Memory B cell (primary cell): ENCODE measurements around the gene WDR26.
"Not testable (repeated sequence)": the region's sequence is repeated elsewhere in the genome, so short reads cannot be mapped to it uniquely, and the experiment has no call there.

Experiments
- ATAC-seq: fragments of 150-1000 bp; cut with Tn5 transposase; 2 replicates; pipeline ENCODE4 v1.10.0; 2021; ENCODE audit warnings: low read depth, mild to moderate bottlenecking, moderate library complexity
- DNase-seq, 2 donors: peaks; one replicate each; pipeline ENCODE4 v3.0.0; 2022; ENCODE audit warnings: low spot score in 2 of 2
- H3K27ac Mint-ChIP-seq: one replicate; pipeline ENCODE4 v1.8.0; 2022; ENCODE audit warnings: mild to moderate bottlenecking, moderate library complexity, mixed read lengths
- H3K27me3 Mint-ChIP-seq: one replicate; pipeline ENCODE4 v1.8.0; 2022; ENCODE audit warnings: mixed read lengths
- H3K36me3 Mint-ChIP-seq: one replicate; pipeline ENCODE4 v1.8.0; 2022; ENCODE audit warnings: mild to moderate bottlenecking, mixed read lengths
- H3K4me1 Mint-ChIP-seq: one replicate; pipeline ENCODE4 v1.8.0; 2022; ENCODE audit warnings: mixed read lengths
- H3K4me3 Mint-ChIP-seq: one replicate; pipeline ENCODE4 v1.8.0; 2022; ENCODE audit warnings: mild to moderate bottlenecking, moderate library complexity, mixed read lengths
- H3K9me3 Mint-ChIP-seq: one replicate; pipeline ENCODE4 v1.8.0; 2022; ENCODE audit warnings: mixed read lengths

The WDR26 gene

DNA sequence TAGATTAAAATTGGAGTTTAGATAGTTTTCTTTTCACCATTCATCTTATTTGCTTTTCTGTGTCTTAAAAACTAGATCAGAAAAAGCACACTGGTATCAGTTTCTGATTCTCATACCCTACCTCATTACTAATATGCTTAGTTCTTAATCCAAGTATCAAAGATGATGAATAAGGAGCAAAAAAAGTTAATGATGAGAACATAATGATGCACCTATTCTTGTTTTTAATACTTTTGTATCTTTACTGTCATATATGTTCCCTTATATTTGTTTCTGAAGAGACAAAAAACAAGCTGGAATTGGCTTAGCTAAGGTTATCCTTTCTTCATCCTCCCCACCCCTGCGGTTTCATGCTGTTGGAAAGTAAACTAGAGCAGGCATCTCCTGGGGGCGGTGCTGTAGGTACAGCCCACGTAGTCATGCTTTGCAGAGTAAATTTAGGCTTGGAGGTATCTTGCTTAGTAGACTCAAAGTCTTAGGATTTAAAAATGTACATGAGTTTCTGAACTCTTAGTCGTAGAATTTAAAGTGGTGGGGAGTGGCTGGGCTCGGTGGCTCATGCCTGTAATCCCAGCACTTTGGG is 61.5 kb downstream of the WDR26 start:
- H3K27me3 Mint-ChIP-seq, result no peaks in the 10 kb centered on the region
- H3K4me1 Mint-ChIP-seq, result no peaks in the 10 kb centered on the region
- H3K36me3 Mint-ChIP-seq, result peaks cover 45% of the 10 kb centered on the region
- ATAC-seq (no peak), DNase-seq (no peak)
- H3K4me3 Mint-ChIP-seq, result no peak overlapping the region
- no peak overlapping the region for H3K27ac Mint-ChIP-seq
- H3K9me3 Mint-ChIP-seq, result no peaks in the 10 kb centered on the region

DNA sequence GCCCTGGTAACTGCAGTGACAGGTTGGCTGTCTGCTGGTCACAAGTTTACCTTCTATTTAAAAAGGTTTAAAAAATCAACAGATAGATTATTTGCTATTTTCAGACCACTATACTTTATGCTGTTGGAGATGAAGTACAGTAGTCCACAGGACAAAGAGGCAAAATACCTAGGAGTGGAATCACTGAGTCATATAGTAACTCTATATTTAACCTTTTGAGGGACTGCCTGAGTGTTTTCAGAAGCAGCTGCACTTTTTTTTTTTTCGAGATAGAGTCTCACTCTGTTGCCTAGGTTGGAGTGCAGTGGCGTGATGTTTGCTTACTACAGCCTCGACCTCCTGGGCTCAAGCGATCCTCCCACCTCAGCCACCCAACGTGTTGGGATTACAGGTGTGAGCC is 66.2 kb downstream of the WDR26 start:
- Mint-ChIP-seq H3K4me3 (no peak overlapping the region), H3K4me1 (peaks cover 6% of the 10 kb centered on the region)

GRCh38 chr1:224359207-224359606 is 75.4 kb downstream of the WDR26 start:
- Mint-ChIP-seq H3K4me3 (no peak overlapping the region), H3K4me1 (peaks cover 21% of the 10 kb centered on the region), H3K36me3 (peaks cover 10% of the 10 kb centered on the region), H3K27ac (no peak overlapping the region), H3K9me3 (no peaks in the 10 kb centered on the region), H3K27me3 (no peaks in the 10 kb centered on the region)
- ATAC-seq (no peak), DNase-seq (no peak)

More for the DNA sequence above, 66.2 kb downstream of the WDR26 start:
- Mint-ChIP-seq H3K27me3 (no peaks in the 10 kb centered on the region), H3K27ac (no peak overlapping the region), H3K9me3 (no peaks in the 10 kb centered on the region), H3K36me3 (peaks cover 29% of the 10 kb centered on the region)
- no peak for ATAC-seq
- DNase-seq, result no peak

DNA sequence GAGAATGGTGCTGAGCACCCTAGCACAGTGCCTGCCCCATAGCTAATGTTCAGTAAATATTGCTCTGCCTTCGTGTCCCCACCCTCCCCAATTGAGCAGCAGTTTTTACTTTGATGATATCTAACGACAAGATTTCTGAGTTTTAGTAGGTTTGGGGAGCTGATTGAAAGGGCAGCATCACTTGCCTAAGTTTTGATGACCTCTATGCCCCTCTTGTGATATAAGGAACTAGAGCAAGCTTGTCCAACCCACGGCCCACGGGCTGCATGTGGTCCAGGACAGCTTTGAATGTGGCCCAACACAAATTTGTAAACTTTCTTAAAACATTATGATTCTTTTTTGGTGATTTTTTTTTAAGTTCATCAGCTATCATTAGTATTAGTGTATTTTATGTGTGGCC is 76.4 kb downstream of the WDR26 start:
- Mint-ChIP-seq H3K4me3 (peak overlapping the region; percentile 92), H3K4me1 (peaks cover 17% of the 10 kb centered on the region), H3K36me3 (peaks cover 5% of the 10 kb centered on the region), H3K9me3 (no peaks in the 10 kb centered on the region), H3K27me3 (no peaks in the 10 kb centered on the region), H3K27ac (no peak overlapping the region)
- no peak for ATAC-seq
- no peak for DNase-seq

- DNase-seq (no peak), ATAC-seq (no peak)
- peak overlapping the region; percentile 92 for H3K4me3 Mint-ChIP-seq
- peaks cover 17% of the 10 kb centered on the region for H3K4me1 Mint-ChIP-seq
- H3K36me3 Mint-ChIP-seq, result peaks cover 5% of the 10 kb centered on the region
- peak overlapping the region; percentile 90 for H3K27ac Mint-ChIP-seq
- H3K9me3 Mint-ChIP-seq, result no peaks in the 10 kb centered on the region
- no peaks in the 10 kb centered on the region for H3K27me3 Mint-ChIP-seq
Observed at GRCh38 chr1:224357626-224358124, 76.9 kb downstream of the WDR26 start.

- DNase-seq, result peak; percentile 79 to 83
- peaks cover 3% of the 10 kb centered on the region for H3K36me3 Mint-ChIP-seq
- peak within 1 kb of the TSS; percentile 90 for H3K27ac Mint-ChIP-seq
- H3K27me3 Mint-ChIP-seq, result no peaks in the 10 kb centered on the region
- peak within 1 kb of the TSS; percentile 92 for H3K4me3 Mint-ChIP-seq
- H3K4me1 Mint-ChIP-seq, result peaks cover 17% of the 10 kb centered on the region
- H3K9me3 Mint-ChIP-seq, result no peaks in the 10 kb centered on the region
- peak; percentile 97 for ATAC-seq
Observed at GRCh38 chr1:224356685-224357625, 77.6 kb downstream of the WDR26 start, which contains the start of gene CNIH4. CNIH4 (plus strand) TSS chr1:224356879; CDS start chr1:224356925, 46 bp downstream.

- Mint-ChIP-seq H3K27ac (no peak overlapping the region), H3K4me1 (peaks cover 16% of the 10 kb centered on the region), H3K9me3 (no peaks in the 10 kb centered on the region), H3K4me3 (no peak overlapping the region), H3K27me3 (no peaks in the 10 kb centered on the region), H3K36me3 (peaks cover 3% of the 10 kb centered on the region)
- DNase-seq (no peak), ATAC-seq (no peak)
Observed at GRCh38 chr1:224353975-224354925, 80.3 kb downstream of the WDR26 start.

- H3K4me1 Mint-ChIP-seq, H3K4me3 Mint-ChIP-seq, H3K9me3 Mint-ChIP-seq, DNase-seq, H3K27ac Mint-ChIP-seq, H3K36me3 Mint-ChIP-seq, ATAC-seq, H3K27me3 Mint-ChIP-seq: not testable (repeated sequence)
Observed at GRCh38 chr1:224352436-224353085, 82.0 kb downstream of the WDR26 start.

DNA sequence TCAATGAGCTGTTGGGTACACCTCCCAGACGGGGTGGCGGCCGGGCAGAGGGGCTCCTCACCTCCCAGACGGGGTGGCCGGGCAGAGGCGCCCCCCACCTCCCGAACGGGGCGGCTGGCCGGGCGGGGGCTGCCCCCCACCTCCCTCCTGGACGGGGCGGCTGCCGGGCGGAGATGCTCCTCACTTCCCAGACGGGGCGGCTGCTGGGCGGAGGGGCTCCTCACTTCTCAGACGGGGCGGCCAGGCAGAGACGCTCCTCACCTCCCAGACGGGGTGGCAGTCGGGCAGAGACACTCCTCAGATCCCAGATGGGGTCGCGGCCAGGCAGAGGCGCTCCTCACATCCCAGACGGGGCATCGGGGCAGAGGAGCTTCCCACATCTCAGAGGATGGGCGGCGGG is 84.9 kb downstream of the WDR26 start:
- not testable (repeated sequence) for H3K36me3 Mint-ChIP-seq, H3K27me3 Mint-ChIP-seq, ATAC-seq, H3K27ac Mint-ChIP-seq, H3K4me1 Mint-ChIP-seq, H3K4me3 Mint-ChIP-seq, DNase-seq, H3K9me3 Mint-ChIP-seq

- Mint-ChIP-seq H3K27ac (no peak overlapping the region), H3K4me3 (no peak overlapping the region), H3K27me3 (peaks cover 2% of the 10 kb centered on the region), H3K9me3 (peaks cover 2% of the 10 kb centered on the region), H3K36me3 (peaks cover 4% of the 10 kb centered on the region), H3K4me1 (no peaks in the 10 kb centered on the region)
- ATAC-seq (no peak), DNase-seq (no peak)
Observed at GRCh38 chr1:224348137-224348536, 86.5 kb downstream of the WDR26 start.

DNA sequence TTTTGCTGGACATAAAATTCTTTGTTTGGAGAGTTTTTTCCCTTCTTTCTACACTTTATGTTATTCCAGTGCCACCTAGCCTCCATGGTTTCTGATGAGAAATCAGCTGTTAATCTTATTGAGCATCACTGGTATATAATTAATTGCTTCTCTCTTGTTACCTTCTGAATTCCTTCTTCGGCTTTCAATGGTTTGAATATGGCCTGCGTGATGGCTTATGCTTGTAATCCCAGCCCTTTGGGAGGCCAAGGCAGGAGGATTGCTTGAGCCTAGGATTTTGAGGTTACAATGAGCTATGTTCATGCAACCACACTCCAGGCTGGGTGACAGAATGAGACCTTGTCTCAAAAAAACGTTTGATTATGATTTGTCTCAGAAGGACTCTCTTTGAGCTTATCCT is 90.9 kb downstream of the WDR26 start:
- ATAC-seq, result no peak
- Mint-ChIP-seq H3K9me3 (peaks cover 4% of the 10 kb centered on the region), H3K4me1 (peaks cover 5% of the 10 kb centered on the region), H3K4me3 (no peak overlapping the region), H3K27ac (no peak overlapping the region), H3K36me3 (peaks cover 10% of the 10 kb centered on the region), H3K27me3 (peaks cover 9% of the 10 kb centered on the region)
- no peak for DNase-seq

GRCh38 chr1:224340453-224341384 is 93.9 kb downstream of the WDR26 start:
- not testable (repeated sequence) for H3K27me3 Mint-ChIP-seq, H3K9me3 Mint-ChIP-seq, H3K4me1 Mint-ChIP-seq, H3K27ac Mint-ChIP-seq
- Mint-ChIP-seq H3K4me3 (peak overlapping the region; percentile 73), H3K36me3 (peaks cover 10% of the 10 kb centered on the region)
- peak; percentile 67 for ATAC-seq
- DNase-seq, result peak in 1 of 2 donors; percentile 16
